Tibial nerve (tissue), 3 donors: ENCODE measurements around the gene DNAJC5.

Experiments used
- CTCF ChIP-seq, 5 experiments: fragments of 200-600 bp in 3 of 5; fragments of 450-650 bp in 2 of 5; sonication (generic) in 3 of 5; IDR thresholded peaks; one replicate each; pipeline ENCODE4 v1.5.1; 2016 to 2019; ENCODE audit warnings: antibody characterized with exemption in 5 of 5, mild to moderate bottlenecking in 3 of 5, moderate library complexity in 2 of 5
- POLR2A ChIP-seq, 2 donors: fragments of 450-650 bp; IDR thresholded peaks; one replicate each; pipeline ENCODE4 v1.6.1; 2017; ENCODE audit warnings: antibody characterized with exemption in 2 of 2, mild to moderate bottlenecking in 2 of 2, moderate library complexity in 2 of 2

- TF ChIP-seq CTCF (IDR thresholded peaks at IDR 0.05) (no peak), POLR2A (IDR thresholded peaks at IDR 0.05) (no peak)
These were observed 451 bp downstream of the DNAJC5 start for GRCh38 chr20:63895202-63895951.
